Activated naive CD8-positive, alpha-beta T cell treated with anti-CD3 and anti-CD28 coated beads, Interleukin-2, amount 50 U/mL, for 24 hours (primary cell): Measurements from ENCODE around the gene NHS.

Source experiments
- ATAC-seq: fragments of 150-1000 bp; cut with Tn5 transposase; one replicate; pipeline ENCODE4 v1.10.0; 2021
- DNase-seq: peaks from one replicate; pipeline ENCODE4 v3.0.0; 2021
- H3K27ac Mint-ChIP-seq: one replicate; pipeline ENCODE4 v1.8.0; 2021; ENCODE audit warnings: mild to moderate bottlenecking, mixed read lengths
- H3K27me3 Mint-ChIP-seq: one replicate; pipeline ENCODE4 v1.8.0; 2021; ENCODE audit warnings: mixed read lengths
- H3K36me3 Mint-ChIP-seq: one replicate; pipeline ENCODE4 v1.8.0; 2021; ENCODE audit warnings: low read depth, mixed read lengths
- H3K4me1 Mint-ChIP-seq: one replicate; pipeline ENCODE4 v1.8.0; 2021; ENCODE audit warnings: mixed read lengths
- H3K4me3 Mint-ChIP-seq: one replicate; pipeline ENCODE4 v1.8.0; 2021; ENCODE audit warnings: mild to moderate bottlenecking, moderate library complexity, mixed read lengths
- H3K9me3 Mint-ChIP-seq: one replicate; pipeline ENCODE4 v1.8.0; 2021; ENCODE audit warnings: mixed read lengths

Gene NHS

DNA sequence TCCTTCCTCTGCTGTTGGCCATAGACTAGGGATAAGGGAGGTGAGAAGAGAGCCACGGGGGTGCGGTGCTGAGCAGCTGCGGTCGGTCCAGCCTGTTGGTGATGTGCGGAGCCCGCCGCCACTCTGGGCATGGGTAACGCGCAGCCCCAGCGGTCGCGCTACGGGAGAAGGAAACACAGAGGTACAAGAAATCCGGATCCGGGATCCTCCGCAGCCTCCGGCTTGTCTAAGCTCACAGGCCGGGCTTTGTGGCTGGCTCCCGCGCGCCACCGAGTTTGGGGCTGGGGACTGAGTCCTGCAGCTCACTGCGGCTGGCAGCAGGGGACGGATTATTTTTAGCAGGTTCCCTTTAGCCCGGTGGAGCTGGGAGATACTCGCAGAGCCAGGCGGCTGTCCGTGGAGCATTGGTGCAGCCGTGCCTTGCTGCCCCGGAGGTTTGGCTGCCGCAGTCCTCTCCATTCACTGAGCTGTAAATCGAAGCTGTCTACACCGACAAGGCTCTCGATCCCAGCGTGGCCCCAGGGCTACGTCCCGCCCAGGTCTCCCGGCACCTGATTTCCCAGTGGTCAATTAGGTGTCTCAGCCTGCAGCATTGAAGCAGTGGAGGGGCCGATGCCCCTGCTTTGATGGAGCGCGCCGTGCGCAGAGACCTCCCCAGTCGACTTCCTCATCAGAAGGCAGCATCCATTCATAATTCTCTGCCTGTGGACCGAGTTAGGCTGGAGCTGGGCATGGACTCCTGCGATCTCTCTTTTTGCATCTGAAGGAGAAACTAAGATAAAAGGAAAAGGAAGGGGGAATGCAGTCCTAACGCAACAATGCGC lies 280.4 kb downstream of the NHS start:
- H3K9me3 Mint-ChIP-seq, result no peaks in the 10 kb centered on the region
- no peak for ATAC-seq
- no peaks in the 10 kb centered on the region for H3K36me3 Mint-ChIP-seq
- H3K4me3 Mint-ChIP-seq, result peak overlapping the region; percentile 83
- peak overlapping the region; percentile 78 for H3K27ac Mint-ChIP-seq
- DNase-seq, result peak; percentile 6
- peaks cover 6% of the 10 kb centered on the region for H3K27me3 Mint-ChIP-seq
- peaks cover 36% of the 10 kb centered on the region for H3K4me1 Mint-ChIP-seq

DNA sequence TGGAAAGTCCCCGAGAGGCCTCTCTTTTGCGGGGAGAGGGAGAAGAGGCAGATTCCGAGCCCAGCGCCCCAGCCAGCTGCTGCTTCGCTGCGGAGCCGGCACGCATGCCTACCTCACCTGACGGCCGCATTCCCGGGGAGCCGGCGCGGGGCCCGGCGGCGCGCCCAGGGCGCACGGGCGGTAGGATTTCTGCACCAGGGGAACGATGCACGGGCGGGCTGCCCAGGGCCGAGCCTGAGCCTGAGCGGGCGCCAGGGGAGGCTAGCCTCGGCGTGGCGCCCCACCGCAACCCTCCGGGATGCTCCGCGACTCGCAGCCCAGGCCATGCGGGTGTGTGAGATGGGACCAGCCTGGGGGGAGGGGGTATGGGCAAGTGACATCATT lies 281.0 kb downstream of the NHS start:
- ATAC-seq (no peak), DNase-seq (peak; percentile 7)
- Mint-ChIP-seq H3K27me3 (peaks cover 6% of the 10 kb centered on the region), H3K9me3 (no peaks in the 10 kb centered on the region), H3K27ac (peak overlapping the region; percentile 76), H3K4me3 (peak overlapping the region; percentile 83), H3K36me3 (no peaks in the 10 kb centered on the region), H3K4me1 (peaks cover 36% of the 10 kb centered on the region)

DNA sequence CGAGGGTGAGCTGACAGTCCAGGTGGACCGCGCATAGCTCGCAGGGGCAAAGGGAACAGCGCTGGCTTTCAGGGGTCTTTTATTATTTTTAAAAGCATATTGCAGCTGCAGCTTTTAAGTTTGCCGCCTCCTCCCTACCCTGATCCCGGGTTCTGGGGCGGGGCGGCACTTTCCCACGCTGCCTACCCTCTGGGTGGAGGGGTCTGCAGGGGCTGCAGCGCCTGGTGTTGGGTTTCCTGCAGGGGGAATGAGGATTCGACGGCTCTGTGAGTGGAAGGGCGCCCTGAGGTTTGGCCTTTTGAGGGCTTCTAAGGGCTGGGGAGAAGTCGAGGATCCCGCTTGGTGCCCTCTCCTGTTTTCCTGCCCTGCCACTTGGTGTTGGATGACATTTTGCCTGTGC lies 281.6 kb downstream of the NHS start:
- DNase-seq, result no peak
- H3K4me3 Mint-ChIP-seq, result peak overlapping the region; percentile 68
- peaks cover 6% of the 10 kb centered on the region for H3K27me3 Mint-ChIP-seq
- peaks cover 34% of the 10 kb centered on the region for H3K4me1 Mint-ChIP-seq
- H3K27ac Mint-ChIP-seq, result no peak overlapping the region
- no peaks in the 10 kb centered on the region for H3K9me3 Mint-ChIP-seq
- no peaks in the 10 kb centered on the region for H3K36me3 Mint-ChIP-seq
- ATAC-seq, result no peak

DNA sequence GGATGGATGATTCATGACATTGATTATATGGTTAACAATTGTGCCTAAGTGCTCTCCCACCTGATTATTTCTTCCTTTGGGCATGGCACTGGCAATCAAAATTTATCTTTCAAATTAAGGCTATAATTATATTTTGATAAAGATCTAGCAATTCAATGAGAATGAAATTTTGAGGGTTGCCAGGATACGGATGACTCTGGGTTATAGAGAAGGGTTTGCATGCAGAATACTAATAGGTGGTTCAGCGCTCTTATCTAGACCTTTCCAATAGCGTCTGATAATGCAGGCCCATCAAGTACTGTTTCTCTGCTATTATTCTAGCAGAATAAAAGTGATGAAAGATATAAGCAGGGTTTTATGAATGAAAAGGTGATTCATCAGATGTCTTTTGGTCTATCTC lies 287.4 kb downstream of the NHS start:
- Mint-ChIP-seq H3K27me3 (no peaks in the 10 kb centered on the region), H3K4me1 (no peaks in the 10 kb centered on the region), H3K27ac (no peak overlapping the region), H3K36me3 (no peaks in the 10 kb centered on the region), H3K4me3 (no peak overlapping the region), H3K9me3 (no peaks in the 10 kb centered on the region)
- ATAC-seq (no peak), DNase-seq (no peak)

DNA sequence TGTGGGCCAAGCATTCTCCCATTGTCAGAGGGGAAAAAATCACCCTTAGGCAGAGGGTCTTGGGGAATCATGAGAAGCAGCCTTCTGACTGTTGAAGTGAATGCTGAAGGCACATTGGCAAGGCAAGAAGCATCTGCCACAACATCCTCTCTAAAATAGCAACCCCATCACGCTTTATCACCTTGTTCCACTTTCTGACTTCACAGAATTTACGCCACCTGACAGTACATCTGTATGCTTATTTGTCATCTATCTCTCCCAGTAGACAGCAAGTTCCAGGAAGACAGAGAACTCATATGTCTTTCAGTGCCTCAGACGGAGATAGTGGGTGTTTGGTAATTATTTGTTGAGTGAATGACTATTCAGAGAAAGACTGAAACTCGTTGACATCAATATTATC lies 293.9 kb downstream of the NHS start:
- ATAC-seq (no peak), DNase-seq (no peak)
- H3K27me3 Mint-ChIP-seq, result no peaks in the 10 kb centered on the region
- no peaks in the 10 kb centered on the region for H3K9me3 Mint-ChIP-seq
- peaks cover 5% of the 10 kb centered on the region for H3K4me1 Mint-ChIP-seq
- H3K27ac Mint-ChIP-seq, result peak overlapping the region; percentile 32
- no peaks in the 10 kb centered on the region for H3K36me3 Mint-ChIP-seq
- H3K4me3 Mint-ChIP-seq, result no peak overlapping the region

DNA sequence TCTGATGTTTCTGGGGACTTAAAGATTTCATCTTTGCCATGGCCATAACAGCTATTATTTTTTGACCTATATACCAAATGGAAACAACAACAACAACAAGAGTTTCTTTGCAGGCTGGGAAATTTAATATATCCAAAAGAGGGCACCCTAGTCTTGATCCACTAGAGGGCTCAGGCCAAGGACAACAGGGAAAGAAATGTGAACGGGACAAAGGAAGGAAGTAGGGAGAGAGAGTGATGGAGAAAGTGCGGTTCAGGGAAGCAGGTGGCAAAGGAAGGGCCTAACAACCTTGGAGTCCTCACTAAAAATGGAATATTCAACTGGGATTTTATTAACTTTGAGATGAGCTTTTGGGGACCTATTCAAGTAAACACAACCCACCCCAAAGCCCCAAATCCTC lies 294.5 kb downstream of the NHS start:
- ATAC-seq (no peak), DNase-seq (no peak)
- no peaks in the 10 kb centered on the region for H3K9me3 Mint-ChIP-seq
- H3K27me3 Mint-ChIP-seq, result no peaks in the 10 kb centered on the region
- H3K36me3 Mint-ChIP-seq, result no peaks in the 10 kb centered on the region
- no peak overlapping the region for H3K4me3 Mint-ChIP-seq
- H3K4me1 Mint-ChIP-seq, result peaks cover 5% of the 10 kb centered on the region
- no peak overlapping the region for H3K27ac Mint-ChIP-seq

DNA sequence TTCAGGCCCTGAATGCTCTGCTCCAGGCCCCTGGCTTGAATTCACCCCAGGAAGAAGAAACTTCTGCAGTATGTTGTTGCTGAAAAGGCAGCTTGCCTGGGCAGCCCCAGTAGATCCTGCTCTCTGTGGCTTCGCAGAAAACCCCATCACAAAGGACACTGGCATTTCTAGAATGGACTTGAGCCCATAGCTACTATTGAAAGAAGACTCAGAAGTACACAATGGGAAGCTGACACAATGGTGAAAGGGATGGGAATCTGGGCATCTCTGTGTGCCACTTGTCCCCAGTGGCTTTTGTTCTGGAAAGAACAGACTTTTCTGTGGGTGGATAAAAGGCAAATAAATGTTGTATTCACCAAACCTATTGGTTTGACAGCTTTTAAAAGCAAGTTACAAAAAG lies 294.9 kb downstream of the NHS start:
- no peaks in the 10 kb centered on the region for H3K9me3 Mint-ChIP-seq
- no peak overlapping the region for H3K4me3 Mint-ChIP-seq
- H3K4me1 Mint-ChIP-seq, result peaks cover 5% of the 10 kb centered on the region
- no peaks in the 10 kb centered on the region for H3K27me3 Mint-ChIP-seq
- ATAC-seq (no peak), DNase-seq (no peak)
- peaks cover 1% of the 10 kb centered on the region for H3K36me3 Mint-ChIP-seq
- no peak overlapping the region for H3K27ac Mint-ChIP-seq

DNA sequence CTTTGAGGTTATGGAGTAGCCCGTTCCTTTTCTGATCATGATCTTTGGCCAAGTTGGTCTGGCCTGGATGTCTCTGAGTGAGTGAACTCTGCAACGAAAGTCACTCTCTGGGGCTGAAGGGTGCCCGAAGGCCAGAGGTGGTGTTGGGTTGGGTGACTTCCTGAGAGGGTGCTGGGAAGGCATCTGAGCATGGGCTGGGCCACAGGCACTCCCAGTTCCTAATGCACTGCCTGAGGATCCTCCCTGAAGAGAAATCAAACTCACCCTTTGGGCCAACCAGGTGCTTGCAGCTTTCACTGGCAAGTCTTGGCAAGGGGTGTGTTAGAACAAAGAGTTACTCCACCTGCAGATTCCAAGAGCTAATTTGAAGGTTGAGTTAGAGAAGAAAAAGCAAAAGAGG lies 295.9 kb downstream of the NHS start:
- Mint-ChIP-seq H3K27ac (no peak overlapping the region), H3K9me3 (no peaks in the 10 kb centered on the region), H3K4me1 (peaks cover 5% of the 10 kb centered on the region), H3K36me3 (peaks cover 1% of the 10 kb centered on the region), H3K4me3 (no peak overlapping the region), H3K27me3 (no peaks in the 10 kb centered on the region)
- DNase-seq, result no peak
- no peak for ATAC-seq

DNA sequence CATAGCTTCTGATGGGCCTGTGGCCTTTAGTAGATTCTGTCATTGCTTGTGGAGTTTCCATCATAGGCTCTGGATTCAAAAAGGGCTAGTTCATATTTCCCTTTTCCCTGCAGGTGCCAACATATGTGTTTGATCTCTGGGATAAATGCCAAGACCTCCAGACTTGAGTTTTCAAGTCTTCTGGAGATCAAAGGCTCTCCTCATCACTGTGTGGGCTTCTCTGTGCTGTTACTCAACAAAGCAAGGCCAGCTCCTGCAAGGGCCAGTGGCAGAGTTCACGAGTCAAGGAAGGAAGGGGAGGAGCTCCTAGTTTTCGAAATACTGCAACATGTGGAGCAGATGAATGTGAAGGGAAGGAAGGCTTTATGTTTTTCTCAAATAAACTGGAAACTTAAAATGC lies 299.6 kb downstream of the NHS start:
- no peak overlapping the region for H3K27ac Mint-ChIP-seq
- ATAC-seq (no peak), DNase-seq (no peak)
- peaks cover 1% of the 10 kb centered on the region for H3K36me3 Mint-ChIP-seq
- no peaks in the 10 kb centered on the region for H3K27me3 Mint-ChIP-seq
- H3K4me3 Mint-ChIP-seq, result no peak overlapping the region
- peaks cover 2% of the 10 kb centered on the region for H3K4me1 Mint-ChIP-seq
- no peaks in the 10 kb centered on the region for H3K9me3 Mint-ChIP-seq

DNA sequence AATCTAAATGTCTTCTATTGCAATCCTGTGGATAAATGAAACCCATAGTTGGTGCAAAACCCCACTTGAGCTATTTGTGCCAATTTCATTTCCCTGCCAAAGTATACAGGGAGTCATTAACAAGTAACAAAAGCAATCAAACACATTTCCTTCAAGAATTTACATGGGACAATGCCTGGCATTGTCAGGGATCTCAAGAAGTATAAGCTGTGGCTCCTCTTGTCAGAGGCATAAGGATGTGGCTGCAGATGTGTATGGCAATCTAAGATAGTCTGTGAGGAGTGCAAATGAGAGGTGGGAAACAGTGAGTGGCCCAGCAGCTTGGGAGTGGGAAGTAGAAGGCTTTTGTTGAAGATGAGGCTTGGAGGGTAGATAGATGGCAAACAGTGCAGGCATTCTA lies 304.3 kb downstream of the NHS start:
- Mint-ChIP-seq H3K4me1 (peaks cover 34% of the 10 kb centered on the region), H3K27ac (no peak overlapping the region), H3K4me3 (no peak overlapping the region), H3K9me3 (no peaks in the 10 kb centered on the region), H3K36me3 (peaks cover 3% of the 10 kb centered on the region), H3K27me3 (no peaks in the 10 kb centered on the region)
- ATAC-seq, result no peak
- DNase-seq, result no peak

DNA sequence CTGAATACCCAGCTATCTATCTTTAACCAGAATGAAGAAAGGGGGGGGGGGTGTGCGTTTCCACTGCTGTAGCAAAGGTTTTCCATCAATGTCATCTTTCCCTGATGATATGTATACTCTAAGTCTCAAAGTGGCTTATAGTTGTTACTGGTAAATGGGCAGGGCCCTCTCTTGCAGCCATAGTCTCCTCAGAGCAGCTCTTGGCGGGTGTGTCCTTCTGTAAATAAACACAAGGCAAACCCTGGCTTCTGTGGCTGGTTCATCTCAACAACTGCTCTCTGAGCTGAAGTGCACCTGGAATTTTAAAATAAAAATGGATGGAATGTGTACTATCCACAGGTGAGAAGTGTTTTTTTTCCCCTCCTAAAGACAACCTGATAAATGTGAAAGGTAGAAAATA lies 304.8 kb downstream of the NHS start:
- no peak for ATAC-seq
- no peak for DNase-seq
- Mint-ChIP-seq H3K27ac (no peak overlapping the region), H3K9me3 (no peaks in the 10 kb centered on the region), H3K4me3 (no peak overlapping the region), H3K36me3 (peaks cover 1% of the 10 kb centered on the region), H3K27me3 (no peaks in the 10 kb centered on the region), H3K4me1 (peaks cover 34% of the 10 kb centered on the region)

DNA sequence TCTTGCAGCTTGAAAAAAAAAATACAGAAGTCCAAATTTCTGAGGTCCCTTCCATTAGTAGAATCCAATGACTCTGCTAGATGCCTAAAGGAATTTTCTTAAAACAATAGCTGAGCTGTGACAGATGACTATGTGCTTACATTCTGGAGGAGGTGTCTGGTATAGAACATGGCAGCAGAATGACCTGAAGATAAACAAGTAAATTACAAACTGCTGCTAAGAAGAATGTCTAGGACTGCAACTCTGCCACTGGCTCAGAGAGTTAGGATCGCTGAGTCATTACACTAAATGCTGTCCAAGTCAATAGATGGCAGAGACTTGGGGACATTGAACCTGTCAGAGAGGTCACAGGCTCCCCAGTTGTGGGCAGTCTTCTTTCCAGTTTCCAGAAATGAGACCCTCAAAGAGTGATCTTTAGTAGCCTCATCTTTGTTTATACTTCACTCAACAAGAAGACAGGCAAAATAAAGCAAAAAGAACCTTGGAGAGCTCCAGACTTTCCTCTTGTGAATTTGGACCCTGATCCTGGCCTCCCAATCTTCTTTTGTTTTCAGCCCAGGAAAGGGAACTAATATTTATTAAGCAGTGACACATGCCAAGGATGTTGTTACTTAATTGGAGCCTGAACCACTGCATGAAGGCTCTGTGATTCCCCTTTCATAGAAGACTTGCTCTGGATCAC lies 305.9 kb downstream of the NHS start:
- no peak overlapping the region for H3K27ac Mint-ChIP-seq
- H3K9me3 Mint-ChIP-seq, result no peaks in the 10 kb centered on the region
- peaks cover 34% of the 10 kb centered on the region for H3K4me1 Mint-ChIP-seq
- H3K4me3 Mint-ChIP-seq, result no peak overlapping the region
- no peaks in the 10 kb centered on the region for H3K27me3 Mint-ChIP-seq
- ATAC-seq, result no peak
- peaks cover 1% of the 10 kb centered on the region for H3K36me3 Mint-ChIP-seq
- no peak for DNase-seq

DNA sequence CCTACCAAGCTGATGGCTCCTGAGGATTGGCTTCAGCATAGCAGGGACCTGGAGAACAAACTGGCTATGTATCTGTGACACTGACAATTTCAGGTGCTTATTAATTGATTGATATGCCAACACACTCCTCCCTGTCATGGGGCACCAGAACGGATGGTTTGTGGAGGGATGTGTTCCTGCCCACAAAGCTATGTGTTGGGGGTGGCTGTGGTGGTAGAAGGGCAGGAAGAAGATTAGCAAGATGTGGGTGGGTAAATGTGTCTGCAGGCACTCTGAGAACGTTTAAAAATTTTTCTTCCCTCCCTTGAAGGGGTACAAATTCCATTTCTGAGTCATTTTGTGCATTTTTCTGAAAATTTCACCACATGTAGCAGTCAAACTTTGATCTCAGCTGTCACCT lies 307.3 kb downstream of the NHS start:
- H3K27ac Mint-ChIP-seq, result peak overlapping the region; percentile 32
- H3K4me3 Mint-ChIP-seq, result no peak overlapping the region

DNA sequence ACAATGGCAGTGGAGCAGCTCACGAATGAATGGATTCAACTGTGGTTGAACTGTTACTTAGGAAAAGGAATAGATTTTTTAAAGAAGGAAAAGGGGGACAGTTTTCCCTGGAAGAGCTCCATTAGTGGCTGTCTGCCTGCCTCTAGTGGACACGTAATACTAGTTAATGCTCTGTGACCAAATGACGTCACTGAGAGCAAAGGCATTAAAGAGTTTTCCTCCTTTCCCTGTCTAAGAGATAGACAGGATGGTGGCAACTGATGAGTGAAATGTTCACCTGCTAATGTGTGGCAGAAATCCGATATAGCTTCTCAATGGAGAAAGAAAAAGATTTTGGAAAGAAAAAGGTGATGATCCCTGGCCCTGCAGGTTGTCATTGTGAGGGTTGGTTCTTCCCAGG lies 310.0 kb downstream of the NHS start:
- Mint-ChIP-seq H3K27ac (no peak overlapping the region), H3K4me3 (no peak overlapping the region), H3K4me1 (peaks cover 35% of the 10 kb centered on the region), H3K36me3 (peaks cover 1% of the 10 kb centered on the region), H3K9me3 (no peaks in the 10 kb centered on the region), H3K27me3 (peaks cover 2% of the 10 kb centered on the region)
- DNase-seq, result no peak
- ATAC-seq, result no peak

More for the DNA sequence above, 307.3 kb downstream of the NHS start:
- Mint-ChIP-seq H3K27me3 (peaks cover 2% of the 10 kb centered on the region), H3K9me3 (no peaks in the 10 kb centered on the region), H3K4me1 (peaks cover 34% of the 10 kb centered on the region), H3K36me3 (peaks cover 1% of the 10 kb centered on the region)
- DNase-seq (peak; percentile 10), ATAC-seq (peak; percentile 80)

DNA sequence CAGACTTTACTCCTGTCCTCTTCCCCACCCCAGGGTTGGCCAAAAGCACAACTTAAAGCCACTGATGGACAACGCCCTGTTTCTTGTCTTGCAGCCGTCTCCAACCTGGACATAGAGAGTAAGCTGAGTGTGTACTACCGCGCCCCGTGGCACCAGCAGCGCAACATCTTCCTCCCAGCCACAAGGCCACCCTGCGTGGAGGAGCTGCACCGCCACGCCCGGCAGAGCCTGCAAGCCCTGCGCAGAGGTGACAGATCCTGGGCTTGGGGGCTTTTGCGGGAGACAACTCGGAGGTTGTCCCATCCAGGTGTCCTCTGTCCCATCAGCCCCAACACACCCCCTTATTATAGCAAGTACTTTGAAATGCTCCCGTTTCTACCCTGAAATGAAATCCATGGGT lies 312.6 kb downstream of the NHS start:
- no peak for ATAC-seq
- Mint-ChIP-seq H3K27me3 (peaks cover 2% of the 10 kb centered on the region), H3K36me3 (peaks cover 1% of the 10 kb centered on the region)

More for the DNA sequence above, 312.6 kb downstream of the NHS start:
- Mint-ChIP-seq H3K4me1 (peaks cover 18% of the 10 kb centered on the region), H3K9me3 (no peaks in the 10 kb centered on the region), H3K4me3 (no peak overlapping the region), H3K27ac (no peak overlapping the region)
- no peak for DNase-seq
